ENCODE data around the gene IFT122.
A peak's percentile ranks its signal among the peaks of the same experiment; 100 is the strongest.

The IFT122 gene

DNA sequence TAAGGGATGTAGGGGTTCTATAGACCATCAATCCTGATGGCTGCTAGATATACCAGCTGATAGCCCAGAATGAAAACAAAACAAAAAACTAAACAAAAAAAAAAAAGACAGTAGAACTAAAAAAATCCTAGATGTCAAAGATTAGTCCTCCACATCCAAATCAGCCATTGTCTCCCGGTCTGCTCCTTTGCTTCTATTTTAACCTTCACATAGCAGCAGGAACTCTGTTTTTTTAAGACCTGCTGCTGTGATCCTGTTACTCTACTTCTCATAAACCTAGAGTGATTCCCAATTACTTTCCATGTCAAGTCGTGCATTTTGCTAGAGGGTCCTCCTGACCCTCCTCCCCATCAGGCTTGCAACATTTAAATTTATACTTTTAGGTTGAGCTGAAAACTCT lies 2.5 kb downstream of the IFT122 start:
- DNase-seq: no peak

- DNase-seq: no peak
Measured at GRCh38 chr3:129442947-129443346, 2.9 kb downstream of the IFT122 start.

- DNase-seq: peak; percentile 71
Measured at GRCh38 chr3:129445471-129445870, 5.4 kb downstream of the IFT122 start.

- DNase-seq: no peak
Measured at GRCh38 chr3:129446926-129447325, 6.9 kb downstream of the IFT122 start.

DNA sequence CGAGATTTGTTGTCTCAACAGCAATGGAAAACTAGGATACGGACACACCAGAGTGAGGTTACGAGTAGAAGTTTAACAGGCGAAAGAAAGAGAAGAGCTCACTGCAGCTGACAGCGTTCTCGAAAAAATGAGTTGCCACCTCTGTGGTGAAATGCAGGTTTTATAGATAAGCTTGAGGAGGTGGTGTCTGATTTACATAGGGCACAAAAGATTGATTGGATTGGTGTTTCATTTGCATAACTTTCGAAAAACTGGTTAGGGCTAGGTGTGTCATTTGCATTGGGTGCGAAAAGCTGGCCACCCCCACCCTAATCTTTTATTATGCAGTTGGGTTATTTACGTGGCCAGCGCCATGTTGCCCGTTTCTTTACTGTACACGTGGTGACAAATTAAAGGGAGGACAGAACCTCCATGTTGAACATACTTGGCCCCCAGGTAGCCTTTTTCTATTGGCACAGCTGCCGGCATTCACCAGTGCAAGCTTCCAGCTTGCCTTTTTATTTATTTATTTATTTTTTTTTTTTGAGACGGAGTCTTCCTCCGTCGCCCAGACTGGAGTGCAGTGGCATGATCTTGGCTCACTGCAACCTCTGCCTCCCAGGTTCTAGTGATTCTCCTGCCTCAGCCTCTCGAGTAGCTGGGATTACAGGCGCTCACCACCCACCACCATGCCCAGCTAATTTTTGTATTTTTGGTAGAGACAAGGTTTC lies 8.3 kb downstream of the IFT122 start:
- DNase-seq: no peak

DNA sequence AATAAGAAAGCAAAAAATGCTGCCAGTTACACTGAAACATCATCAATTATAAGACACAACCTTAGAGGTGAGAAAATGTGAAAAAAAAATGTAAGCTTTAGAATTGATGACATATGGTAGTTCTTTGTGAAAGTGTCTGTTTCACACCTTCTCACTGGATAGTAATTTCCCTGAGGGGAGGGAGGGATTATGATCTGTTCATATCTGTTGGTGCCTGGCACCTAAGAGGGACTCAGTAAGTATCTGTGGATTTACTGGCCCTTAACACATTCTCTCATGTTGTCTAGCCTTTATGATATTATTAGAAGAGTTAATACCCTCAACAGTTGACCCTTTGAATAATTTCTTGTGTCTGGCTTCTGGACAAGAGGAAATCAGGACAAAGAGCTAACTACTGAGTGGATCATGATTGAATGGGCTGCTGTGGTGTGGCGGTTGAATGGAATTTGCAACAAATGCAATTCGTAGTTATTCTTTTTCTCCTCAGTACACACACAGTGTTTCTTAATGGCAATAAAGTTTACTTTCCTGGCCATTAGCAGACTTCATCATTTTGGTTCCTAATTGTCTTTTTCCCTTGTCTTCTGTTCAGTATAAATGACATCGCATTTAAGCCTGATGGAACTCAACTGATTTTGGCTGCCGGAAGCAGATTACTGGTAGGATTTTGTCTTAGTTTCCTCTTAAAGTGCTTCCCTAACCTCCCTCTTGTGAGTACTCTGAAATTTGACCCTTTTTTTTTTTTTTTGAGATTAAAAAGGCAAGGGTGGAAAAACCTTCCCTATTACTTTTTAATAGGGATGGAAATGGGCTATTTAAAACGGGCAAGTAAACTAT lies 9.5 kb downstream of the IFT122 start:
- DNase-seq: no peak

DNA sequence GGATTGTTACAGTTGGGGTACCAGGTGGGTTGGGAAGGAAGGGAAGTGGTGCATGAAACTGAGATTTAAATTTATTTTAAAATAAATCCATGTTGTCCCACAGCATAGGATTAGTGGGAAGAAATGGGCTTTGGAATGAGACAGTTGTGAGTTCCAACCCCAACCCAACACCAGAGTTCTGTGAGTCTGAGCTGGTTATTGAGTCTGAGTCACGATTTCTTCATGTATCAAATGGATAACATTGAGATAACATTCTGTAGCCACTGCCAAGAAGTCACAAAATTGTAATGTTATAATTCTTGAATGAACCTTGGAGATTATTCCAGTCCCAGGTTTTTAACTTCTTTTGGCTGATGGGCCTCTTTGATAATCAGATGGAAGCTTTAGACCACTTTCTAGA lies 13.7 kb downstream of the IFT122 start:
- DNase-seq: no peak

- DNase-seq: no peak
Measured at GRCh38 chr3:129460155-129460554, 20.1 kb downstream of the IFT122 start.

GRCh38 chr3:129460572-129460971 lies 20.5 kb downstream of the IFT122 start:
- no peak for DNase-seq

GRCh38 chr3:129461022-129461421 lies 21.0 kb downstream of the IFT122 start:
- DNase-seq: no peak

- no peak for DNase-seq
Measured at GRCh38 chr3:129461461-129462146, 21.6 kb downstream of the IFT122 start.

GRCh38 chr3:129462361-129462968 lies 22.4 kb downstream of the IFT122 start:
- no peak for DNase-seq

DNA sequence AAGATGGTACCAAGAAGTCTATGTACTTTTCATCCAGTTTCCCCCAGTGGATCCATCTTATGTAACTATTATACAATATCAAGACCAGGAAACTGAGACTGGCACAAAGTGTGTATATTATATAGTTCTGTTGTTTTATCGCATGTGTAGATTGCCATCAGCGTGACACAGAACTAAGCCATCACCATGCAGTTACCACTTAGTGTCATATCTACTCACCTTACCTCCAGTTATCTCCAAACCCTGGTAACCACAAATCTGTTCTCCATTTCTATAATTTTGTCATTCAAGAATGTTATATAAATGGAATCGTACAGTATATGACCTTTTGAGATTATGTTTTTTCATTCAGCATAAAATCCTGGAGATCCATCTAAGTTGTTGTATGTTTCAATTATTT lies 23.1 kb downstream of the IFT122 start:
- DNase-seq: no peak

GRCh38 chr3:129463716-129464115 lies 23.7 kb downstream of the IFT122 start:
- no peak for DNase-seq

GRCh38 chr3:129467932-129468331 lies 27.9 kb downstream of the IFT122 start:
- no peak for DNase-seq

GRCh38 chr3:129469026-129469425 lies 29.0 kb downstream of the IFT122 start:
- no peak for DNase-seq

- DNase-seq: no peak
Measured at GRCh38 chr3:129470861-129471260, 30.8 kb downstream of the IFT122 start.

DNA sequence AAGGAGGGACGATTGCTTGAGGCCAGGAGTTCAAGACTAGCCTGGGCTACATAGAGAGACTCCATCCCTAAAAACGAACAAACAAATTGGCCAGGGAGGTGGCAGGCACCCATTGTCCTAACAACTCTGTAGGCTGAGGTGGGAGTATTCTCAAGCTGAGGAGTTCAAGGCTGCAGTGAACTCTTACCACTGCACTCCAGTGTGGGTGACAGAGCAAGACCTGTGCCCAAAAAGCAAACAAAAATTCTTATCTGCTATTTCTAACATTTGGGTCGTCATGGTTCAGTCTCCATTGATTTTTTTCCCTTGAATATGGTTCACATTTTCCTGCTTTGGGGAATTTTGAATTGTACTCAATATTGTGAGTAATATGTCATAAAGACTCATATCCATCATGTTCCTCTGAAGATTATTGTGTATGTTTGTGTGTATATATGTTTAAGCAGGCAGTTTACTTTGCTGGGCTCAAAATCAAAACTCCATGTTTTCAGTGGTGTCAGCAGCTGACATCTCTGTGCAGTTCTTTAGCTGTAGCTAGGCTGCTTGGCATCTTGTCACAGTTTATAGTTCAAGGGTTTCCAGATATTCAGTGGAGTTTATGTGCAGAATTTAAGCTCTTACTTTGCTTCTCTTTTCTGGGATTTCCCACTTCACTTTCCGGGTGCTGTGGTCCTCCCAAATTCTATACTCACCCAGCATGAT lies 33.2 kb downstream of the IFT122 start:
- DNase-seq: no peak

- DNase-seq: no peak
Measured at GRCh38 chr3:129473769-129474152, 33.7 kb downstream of the IFT122 start.

DNA sequence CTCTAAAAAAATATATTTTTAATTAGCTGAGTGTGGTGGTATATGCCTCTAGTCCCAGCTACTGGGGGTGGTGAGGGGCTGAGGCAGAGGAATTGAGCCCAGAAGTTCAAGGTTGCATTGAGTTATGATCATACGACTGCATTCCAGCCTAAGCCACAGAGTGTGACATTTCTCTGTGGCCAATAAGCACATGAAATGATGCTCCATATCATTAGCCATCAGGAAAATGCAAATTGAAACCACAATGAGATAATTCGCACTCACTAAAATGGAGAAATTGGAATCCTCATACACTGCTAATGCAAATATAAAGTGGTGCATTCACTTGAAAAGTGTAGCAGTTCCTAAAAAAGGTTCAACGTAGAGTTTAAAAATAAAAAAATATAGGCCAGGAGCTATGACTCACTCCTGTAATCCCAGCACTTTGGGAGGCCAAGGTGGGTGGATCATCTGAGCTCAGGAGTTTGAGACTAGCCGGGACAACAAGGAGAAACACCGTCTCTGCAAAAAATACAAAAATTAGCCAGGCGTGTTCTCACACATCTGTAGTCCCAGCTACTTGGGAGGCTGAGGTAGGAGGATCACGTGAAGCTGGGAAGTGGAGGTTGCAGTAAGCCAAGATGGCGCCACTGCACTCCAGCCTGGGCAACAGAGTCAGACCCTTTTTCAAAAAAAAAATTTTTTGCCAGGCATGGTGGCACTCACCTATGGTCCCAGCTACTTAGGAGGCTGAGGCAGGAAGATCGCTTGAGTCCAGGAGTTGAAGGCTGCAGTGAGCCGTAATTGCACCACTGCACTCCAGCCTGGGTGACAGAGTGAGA lies 35.2 kb downstream of the IFT122 start:
- DNase-seq: no peak

DNA sequence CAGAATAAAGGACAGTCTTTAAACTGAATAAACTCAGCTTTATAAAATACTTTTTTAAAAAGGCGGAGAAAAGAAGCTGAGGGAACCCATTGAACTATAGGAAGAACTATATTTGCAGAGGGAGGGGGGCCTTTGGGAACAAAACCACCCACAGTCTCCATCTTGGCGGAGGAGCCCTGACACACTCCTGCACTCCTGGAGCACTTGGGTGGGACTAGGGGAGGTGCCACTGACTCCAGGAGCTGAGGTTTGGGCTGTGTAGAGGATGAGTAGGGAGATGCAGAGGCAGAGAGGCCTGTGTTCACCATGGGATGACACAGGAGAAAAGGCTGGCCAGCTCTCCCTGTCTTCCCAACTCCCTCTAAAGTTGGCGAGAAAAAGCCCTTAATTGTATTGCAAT lies 35.8 kb downstream of the IFT122 start:
- no peak for DNase-seq

GRCh38 chr3:129476586-129476985 lies 36.6 kb downstream of the IFT122 start:
- no peak for DNase-seq

Data from NCI-H446 treated with DMSO at 0.1 percent for 48 hours (cell line).